MV-4-11 (cell line): ENCODE measurements around the gene ZNF740.

Source experiments
- DNase-seq: peaks from one replicate; lab custom pipeline; 2025; lab: John Stamatoyannopoulos, UW

The ZNF740 gene

DNA sequence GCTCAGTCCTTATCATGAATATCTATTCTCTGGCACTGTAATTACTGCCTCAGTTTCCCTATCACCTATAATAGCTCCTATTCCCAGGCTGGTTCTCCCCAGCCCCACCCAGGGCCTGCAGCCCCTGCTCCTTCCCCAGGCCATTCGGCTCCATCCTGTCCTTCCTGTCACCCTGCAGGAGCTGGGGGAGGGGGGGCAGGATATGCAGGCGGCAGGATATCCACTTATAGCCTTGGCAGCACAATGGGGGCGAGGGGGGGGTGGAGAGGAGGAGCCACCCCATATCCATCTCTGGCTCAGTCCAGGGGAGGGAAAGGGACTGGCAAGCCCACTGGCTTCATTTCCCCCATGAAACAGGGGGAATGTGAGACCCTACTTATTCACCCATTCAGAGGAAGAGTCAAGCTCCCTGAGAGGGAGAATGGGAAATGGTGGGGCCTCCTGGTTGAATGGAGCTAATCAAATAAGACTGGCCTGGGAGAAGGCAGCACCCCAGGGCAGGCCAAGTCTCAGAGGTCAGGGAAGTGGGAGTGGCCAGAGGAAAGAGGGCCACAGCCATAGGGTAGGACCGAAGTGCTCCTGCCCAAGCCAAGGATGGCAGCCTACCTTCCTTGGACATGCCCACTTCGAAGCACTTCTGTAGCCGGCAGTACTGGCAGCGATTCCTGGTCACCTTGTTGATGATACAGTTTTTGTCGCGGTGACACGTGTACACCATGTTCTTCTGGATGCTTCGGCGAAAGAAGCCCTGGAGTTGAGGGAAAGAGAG is 34.3 kb downstream of the ZNF740 start:
- DNase-seq: no peak

GRCh38 chr12:53215497-53215896 is 35.0 kb downstream of the ZNF740 start:
- no peak for DNase-seq

DNA sequence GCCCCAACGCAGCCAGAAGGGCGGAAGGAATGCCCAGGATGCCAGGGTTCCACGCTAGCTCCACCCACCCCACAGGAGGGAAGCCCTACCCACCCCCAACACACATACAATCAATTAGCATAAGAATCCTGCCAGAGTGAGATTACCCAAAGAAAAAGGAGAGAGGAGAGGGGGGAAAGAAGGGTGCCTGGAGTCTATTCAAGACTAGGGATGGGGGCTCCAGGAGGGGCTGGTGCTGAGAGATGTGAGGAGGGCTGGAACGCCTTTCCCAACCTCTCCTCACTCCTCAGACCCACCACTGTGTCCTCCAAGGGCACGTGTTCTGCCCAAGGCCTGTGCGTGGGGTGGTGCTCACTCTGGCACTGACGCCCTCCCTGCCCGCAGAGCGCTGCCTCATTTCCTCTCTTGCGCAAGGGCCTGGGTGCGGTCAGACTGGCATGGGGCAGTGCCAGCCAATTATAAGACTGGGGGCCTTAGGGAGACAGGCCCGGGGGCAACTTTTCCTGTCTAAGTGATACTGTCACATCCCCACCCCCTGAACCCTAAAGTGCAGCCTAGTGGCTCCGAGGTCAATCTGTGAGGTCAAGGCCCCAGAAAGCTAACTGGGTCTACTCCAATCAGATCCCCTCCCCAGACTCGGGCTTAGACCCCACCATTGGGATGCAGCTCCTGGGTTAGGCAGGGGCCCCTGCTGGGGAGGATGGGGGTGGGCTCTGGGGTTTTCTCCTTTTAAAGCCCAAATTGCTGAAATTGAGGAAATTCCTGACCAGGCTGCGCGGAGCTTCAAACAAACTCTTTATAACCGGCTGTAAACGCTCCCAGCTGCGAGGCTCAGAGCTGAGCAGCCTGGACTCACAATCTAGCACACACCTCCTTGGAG is 36.8 kb downstream of the ZNF740 start:
- peak; percentile 78 for DNase-seq

- DNase-seq: no peak
These were observed 37.4 kb downstream of the ZNF740 start for GRCh38 chr12:53217931-53218307.

DNA sequence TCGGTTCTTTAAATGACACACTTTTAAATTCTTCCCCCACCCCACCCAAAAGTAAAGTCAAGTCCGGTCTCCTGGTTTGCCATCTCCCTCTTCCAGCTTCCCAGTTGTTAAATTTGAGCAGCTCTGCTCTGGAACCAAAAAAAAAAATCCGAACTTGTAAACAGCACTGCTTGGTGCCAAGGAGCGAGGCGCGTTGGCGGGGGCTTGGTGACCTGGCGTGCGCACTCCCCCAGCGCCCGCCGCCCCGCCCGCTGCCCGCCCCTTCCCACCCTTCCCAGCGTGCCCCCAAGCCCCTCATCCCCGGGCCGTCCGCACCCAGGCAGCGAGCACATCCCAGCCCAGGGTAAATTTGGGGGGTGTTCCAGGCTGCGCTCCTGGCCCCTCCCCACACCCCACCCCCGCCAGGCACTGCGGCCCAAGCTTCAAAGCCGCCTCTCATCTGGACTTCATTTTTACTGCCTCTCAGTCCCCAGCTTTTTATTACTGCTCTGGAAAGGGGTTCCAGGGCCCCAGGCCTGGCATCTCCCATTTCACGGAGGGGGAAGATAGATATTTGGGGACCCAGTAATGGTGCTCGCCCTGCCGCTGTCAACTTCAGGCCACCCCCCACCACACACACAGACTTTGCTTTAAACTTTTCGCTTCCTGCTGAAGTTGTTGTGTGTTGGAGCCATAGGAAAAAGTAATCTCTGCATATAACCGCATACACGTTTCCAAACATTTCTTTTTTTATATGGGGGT is 38.2 kb downstream of the ZNF740 start:
- DNase-seq: no peak

- DNase-seq: peak; percentile 65
These were observed 38.9 kb downstream of the ZNF740 start for GRCh38 chr12:53219292-53219955.

DNA sequence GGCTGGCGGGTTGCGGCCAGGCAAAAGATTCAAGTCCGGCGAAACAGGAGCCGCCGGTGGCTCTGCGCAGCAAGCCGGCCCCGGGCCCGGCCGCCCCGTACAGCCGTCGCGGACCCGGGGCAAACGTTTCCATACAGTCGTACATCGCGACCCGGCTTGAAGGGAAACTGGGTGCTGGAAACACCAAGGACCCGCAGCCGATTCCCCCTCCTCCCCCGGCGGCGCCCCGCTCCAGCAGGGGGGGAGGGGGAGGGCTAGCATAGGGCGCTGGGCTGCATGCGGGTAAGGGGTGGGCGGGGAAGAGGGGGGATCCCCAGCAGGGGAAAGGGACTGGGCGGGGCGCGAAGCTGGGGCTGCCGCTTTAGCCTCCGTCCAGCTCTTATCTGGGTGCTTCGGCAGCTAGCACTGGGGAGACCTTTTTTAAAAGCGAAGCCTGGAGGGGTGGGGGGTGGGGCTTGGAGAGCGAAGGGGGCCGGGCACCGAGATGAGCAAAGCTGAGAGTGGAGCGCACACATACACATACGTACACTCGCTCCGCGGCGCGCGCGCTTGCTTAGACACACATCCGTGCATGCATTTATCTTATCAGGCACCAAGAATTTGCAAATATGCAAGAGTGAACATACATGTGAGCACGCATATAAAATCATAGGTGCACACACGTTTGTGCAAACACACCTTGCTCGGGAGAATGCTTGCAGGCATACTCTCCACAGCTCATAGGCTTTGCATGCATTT is 39.6 kb downstream of the ZNF740 start:
- peak; percentile 70 for DNase-seq

DNA sequence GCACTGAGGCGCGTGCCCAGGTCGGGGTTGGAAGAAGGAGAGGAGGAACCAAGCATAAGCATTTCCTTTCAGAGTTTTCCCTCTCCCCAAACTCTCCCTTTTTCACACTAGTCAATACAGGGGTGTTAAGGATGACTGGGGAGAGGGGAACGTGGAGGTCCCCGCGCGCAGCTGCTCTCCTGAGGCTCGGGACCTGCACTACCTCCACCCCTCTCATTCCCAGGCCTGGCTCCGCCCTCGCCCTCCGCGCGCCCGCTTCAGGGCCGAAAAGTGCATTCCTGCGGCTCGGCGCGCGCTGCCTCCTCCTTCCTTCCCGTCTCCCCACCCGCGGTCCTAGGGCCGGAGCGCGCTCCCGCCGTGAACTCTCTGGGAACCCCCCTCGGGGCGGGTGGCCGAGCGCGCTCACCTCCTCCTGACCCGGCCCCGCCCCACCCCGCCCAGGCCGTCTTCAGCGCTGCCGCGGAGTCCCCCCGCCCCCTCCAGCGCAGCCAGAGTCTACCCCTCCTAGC is 40.2 kb downstream of the ZNF740 start:
- DNase-seq: peak; percentile 88

GRCh38 chr12:53221203-53222080 is 40.9 kb downstream of the ZNF740 start:
- DNase-seq: peak; percentile 39

DNA sequence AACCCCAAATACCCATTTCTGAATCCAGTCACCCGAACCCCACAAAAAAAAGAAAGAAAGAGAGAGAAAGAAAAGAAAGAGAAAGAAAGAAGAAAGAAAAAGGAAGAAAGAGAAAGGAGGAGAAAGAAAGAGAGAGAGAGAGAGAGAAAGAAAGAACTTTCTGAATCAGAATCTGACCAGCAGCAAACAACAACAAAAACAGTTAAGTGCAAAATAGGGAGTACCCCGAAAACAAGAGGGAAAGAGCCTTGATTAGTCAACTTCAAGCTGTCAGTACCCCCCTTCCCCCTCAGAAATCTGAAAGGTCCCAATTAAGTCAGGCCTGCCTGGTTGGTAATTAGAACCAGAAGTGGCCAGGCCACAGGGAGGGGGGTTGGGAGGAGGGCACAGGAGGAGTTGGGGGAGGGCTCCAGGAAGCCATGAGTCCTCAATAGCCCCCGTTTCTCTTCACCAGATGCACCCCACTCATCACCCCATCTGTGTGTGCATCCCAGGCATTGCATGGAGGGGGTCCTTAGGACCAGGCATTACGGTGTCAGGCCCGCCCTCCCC is 41.7 kb downstream of the ZNF740 start:
- DNase-seq: no peak

GRCh38 chr12:53222806-53223261 is 42.3 kb downstream of the ZNF740 start:
- no peak for DNase-seq

DNA sequence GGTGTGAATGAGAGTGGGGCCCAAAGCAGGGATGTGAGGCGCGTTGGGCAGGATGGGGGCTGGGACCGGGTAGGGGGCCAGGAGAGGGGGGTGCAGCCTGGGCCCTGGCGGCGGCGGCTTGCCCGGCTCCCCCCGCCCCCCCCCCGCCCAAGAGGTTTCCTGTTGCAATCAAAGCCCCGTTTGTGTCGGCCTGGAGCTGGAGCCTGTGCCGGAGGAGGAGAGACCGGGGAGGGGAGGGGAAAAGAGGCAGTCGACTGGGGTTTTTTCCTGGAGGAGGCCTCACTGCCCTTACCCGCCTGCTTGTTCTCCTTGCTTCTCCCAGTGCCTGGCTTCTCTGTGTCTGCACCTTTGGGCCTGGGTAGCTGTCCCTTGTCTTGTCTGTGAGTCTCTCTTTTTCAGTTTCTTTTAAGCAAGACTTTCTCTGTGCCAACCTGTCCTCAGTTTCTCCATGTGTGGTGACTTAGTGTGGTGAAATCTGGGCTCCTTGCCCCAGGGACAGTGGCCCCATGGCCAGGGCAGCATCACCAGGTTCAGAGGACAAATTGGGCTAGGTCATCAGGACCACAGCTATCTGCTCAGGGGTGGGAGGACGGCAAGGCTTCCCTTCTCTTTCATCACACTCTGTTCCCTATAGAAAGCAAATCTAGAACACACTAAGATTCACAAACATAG is 43.0 kb downstream of the ZNF740 start:
- DNase-seq: no peak

DNA sequence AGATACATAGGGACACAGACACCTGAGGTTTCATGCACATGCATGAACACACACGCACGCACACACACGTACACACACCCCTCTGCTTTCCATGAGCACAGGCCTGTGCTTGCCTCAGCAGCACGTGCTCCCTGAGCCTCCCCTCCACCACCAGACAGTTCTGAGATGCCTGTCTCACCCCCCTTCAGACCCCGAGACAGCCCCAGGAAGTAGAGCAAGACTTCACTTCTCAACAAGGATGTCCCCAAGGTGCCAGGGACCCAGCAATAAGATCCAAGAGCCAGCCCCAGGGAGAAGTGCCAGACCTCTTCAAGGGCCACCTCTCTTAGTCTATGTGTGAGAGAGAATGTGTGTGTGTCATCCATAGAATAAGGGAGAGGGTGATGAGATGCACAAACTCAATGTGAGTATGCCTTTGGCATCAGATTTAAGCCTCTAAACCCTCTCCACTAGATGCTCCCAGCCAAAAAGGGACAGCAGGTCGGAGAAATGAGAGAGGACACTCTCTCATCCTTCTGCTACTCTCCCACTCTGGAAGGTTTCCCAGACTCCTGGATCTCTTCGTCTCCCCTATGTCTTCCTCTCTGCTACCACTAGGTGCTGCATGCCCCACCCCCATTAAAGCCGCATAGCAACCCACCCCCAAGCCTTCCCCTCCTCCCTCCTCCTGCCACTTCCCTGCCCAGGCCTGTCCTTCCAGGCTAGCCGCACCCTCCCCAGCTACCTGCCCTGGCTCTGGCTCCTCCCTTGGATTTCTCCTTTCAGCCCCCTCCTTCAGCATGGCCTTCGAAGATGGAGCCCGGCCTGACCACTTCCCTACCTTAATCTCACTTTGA is 43.8 kb downstream of the ZNF740 start:
- DNase-seq: no peak

- no peak for DNase-seq
These were observed 44.5 kb downstream of the ZNF740 start for GRCh38 chr12:53224897-53225634.

GRCh38 chr12:53225635-53226424 is 45.3 kb downstream of the ZNF740 start:
- DNase-seq: no peak

GRCh38 chr12:53226815-53227214 is 46.3 kb downstream of the ZNF740 start:
- DNase-seq: no peak

DNA sequence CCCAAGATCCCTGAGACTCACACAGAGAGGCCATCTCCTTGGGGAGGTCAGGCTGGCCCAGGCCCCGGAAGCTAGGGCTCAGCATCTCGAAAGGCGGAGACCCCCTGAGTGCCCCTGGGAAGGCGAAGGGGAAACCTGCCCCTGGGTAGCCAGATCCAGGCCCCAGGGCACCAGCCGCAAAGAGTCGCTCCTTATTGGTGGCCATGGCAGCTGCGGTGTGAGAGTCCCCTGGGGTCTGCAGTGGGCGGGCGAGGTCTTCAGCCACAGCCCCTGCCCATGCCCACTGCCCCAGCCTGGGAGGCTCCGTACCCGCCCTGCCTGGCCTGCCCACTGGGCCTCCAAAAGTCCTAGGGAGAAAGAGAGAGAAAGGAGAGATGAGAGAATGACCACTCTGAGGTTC is 46.8 kb downstream of the ZNF740 start:
- no peak for DNase-seq
